Kasumi-1 (cell line): ENCODE measurements around the gene ACTR3.

Experiments used
- DNase-seq, 2 experiments: peaks; one replicate each; lab custom pipeline; 2025; lab: John Stamatoyannopoulos, UW

ACTR3 gene

DNA sequence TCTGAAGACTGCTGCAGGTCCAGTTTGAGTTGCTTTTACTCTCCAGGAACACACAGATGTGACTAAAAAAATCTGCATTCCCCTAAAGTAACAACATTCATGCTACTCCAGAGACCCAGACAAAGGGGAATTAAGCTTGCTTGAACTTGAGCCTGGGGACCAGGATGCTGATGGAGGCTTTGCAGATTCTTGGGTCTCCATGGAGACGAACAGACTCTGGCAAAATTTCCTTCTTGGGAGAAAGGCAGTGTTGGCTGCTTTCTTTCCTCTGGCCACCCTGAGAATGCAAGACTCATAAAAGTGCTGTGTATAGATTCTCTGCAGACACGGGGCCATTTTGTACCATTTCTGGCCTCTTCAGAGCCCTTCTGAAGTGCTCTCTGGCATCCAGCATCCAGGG is 112.0 kb downstream of the ACTR3 start:
- DNase-seq, result no peak

DNA sequence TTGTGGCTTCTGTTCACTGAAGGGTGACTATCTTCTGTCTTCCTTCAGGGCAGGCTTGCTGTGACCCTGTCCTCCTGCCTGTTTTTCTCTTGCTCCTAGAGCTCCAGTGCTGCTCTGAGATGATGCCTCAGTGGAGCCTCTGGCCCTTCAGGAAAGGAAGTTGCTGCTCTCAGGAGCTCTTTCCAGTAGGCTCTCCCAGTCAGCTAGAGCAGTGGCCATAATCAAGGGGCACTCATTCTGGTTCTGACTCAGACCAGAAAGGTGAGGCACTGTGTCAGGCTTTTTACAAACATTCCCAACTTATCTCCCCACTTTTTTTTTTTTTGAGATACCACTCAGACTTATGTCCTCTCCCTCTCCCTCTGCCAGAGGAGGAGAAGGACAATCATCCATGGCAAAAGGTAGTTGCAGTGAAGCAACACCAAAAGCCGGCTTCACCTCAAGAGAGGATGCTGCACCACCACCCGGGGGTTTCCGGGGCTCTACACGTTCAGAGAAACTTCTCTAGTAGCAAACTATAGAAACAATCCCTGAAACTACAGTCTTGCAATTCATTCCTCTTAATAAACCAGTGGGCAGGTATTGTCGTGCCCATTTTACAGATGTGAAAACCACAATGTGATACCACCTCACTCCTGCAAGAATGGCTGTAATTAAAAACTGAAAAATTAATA is 115.4 kb downstream of the ACTR3 start:
- DNase-seq, result no peak

DNA sequence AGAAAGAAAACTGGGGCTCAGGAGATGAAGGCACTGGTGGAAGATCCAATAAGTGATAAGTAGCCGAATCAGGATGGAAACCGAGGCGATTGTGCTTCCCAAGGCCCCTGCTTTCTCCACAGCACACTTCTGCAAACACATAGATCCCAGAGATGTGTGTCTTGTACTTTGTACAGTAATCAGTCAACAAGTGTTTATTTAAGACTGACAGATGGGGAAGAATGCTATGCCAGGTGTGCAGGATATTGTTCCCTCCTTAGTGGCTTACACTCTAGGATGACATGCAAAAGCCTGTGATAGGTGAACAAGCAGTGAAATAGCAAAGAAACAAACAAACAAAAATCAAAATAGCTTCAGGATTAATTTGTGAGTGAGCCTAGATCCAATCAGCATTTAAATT is 116.6 kb downstream of the ACTR3 start:
- DNase-seq, result no peak

DNA sequence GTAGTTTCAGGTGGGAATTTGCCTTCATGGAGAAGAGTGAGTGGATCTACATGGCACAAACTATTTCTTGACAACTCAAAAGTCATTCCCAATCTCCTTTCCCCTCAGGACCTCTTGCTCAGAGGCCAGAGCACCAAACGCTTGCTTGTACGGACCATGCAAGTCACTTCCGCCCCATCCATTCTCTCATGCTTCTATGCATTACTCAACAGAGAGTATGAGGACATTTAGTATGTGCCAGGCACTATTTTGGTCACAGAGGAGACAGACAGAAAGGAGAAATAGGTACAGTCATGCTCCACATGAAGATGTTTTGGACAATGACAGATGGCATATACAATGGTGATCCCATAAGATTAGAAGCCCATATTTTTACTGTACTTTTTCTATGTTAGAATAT is 117.5 kb downstream of the ACTR3 start:
- no peak for DNase-seq

DNA sequence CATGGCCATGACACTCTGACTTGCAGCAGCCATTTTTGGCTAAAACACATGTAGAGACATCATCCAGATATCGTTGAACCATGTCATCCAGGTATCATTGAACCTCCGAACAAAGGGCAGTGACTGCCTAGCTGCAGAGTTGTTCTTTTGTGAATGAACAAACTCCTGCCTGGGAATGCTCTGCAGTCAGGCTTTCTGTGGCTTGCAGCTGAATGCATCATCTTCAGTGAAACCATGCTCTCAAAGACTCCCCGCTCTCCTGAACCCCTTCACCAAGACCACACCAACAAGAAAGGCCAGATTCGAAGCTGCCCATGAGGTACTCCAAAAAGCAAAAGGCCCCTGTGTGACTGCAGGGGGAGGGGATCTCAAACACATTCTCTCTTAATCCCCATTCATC is 118.8 kb downstream of the ACTR3 start:
- no peak for DNase-seq

DNA sequence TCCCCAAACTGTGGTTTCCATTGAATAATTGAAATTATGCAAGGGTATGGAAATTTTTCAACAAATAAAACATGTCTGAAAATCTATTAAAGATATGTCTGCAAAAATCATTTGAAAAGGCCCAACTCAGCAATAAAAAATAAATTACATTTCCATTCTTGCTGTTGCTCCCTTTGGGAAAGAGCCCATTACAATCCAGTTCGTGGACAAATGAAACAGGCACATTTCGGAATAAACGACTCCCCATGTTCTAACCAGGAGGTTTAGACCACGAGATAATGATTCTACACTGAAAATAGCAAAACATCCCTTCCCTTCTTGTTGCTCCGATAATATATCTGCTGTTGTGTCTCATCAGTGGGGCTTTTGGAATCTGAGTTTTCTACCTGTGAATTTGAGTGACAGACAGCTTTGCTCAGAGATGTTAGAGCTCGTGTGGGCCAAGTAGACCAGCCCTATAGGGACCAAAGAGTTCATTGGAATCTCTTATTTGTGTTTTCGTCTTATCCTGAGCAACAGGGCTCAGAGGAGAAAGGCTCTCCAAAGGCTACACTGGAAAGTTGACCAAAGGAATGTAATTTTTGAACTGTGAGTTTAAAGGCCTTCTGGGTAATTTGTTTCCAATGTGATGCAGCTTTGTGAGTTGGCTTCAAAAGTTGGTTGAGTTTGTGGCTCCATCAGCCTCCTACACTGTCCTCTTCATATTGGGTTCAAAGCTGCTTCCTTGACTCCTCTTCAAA is 119.5 kb downstream of the ACTR3 start:
- no peak for DNase-seq

DNA sequence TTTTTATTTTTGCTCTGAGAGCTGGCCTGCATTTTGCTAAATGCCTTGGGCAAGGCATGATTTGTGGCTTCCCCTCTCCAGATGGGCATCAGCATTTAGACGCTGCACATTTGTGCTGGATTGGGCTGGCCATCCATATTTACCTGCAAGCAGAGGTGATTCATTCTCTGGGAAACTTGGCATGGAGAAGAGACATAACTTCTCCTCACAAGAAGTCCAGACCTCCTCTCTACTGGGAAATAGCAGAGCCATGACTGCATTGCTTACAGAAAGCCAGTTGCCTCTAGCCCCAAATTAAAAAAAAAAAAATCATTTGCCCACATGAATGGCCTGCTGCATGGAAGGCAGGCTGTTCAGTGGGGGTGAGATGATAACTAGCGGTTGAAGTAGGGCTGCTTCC is 120.1 kb downstream of the ACTR3 start:
- no peak for DNase-seq

DNA sequence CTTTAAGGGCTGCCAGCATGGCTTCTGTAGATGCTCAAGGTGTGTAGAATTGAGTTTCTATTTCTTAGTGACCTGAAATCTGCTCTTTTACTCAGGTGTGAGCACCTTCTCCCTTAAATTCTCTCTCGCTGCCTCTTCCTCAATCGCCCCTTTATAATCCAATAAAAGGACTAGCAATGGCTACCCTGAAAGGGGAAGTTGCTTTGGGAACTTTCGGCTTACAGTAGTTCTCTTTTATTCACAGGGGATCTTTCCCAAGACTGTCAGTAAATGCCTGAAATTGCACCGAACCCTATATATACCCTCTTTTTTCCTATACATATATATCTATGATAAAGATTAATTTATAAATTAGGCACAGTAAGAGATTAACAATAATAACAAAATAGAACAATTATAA is 121.8 kb downstream of the ACTR3 start:
- peak; percentile 57 to 68 for DNase-seq
